GM12878 (cell line): ENCODE results near the gene SLC23A2. TPM values are rescaled to one million over a fixed set of nuclear protein-coding genes. Genes with fewer than 3 reads are reported as not detected.

ENCODE experiments used
- ATF7 ChIP-seq: fragments of 450-650 bp; IDR thresholded peaks from 2 replicates; pipeline ENCODE4 v1.6.1; 2016; ENCODE audit warnings: low read depth, mild to moderate bottlenecking
- BCLAF1 ChIP-seq: fragments of 450-650 bp; IDR thresholded peaks from 2 replicates; pipeline ENCODE4 v1.6.1; 2017; ENCODE audit warnings: antibody characterized with exemption, mild to moderate bottlenecking, moderate library complexity
- BHLHE40 ChIP-seq, 2 experiments: fragments of 450-650 bp in 1 of 2; IDR thresholded peaks; 2 replicates each; pipeline ENCODE4 v1.6.1; 2011 to 2017; ENCODE audit warnings: low read depth in 2 of 2, borderline replicate concordance in 1 of 2, improper control_type of control experiment in 1 of 2, low read length in 1 of 2, mild to moderate bottlenecking in 1 of 2
- CREB1 ChIP-seq: IDR thresholded peaks from 2 replicates; pipeline ENCODE4 v1.6.1; 2012; ENCODE audit warnings: low read depth, mild to moderate bottlenecking, inconsistent platforms
- CTCF ChIP-seq, 3 experiments: IDR thresholded peaks in 2 of 3; conservative IDR thresholded peaks in 1 of 3; 2 replicates each; pipeline ENCODE4 v1.5.1; 2011; ENCODE audit warnings: low read depth in 3 of 3, low read length in 3 of 3, mild to moderate bottlenecking in 3 of 3, control low read depth in 2 of 3, moderate library complexity in 2 of 3, inconsistent platforms in 1 of 3, mixed read lengths in 1 of 3; ENCODE audit not compliant: control insufficient read depth in 2 of 3, insufficient read depth in 1 of 3; ENCODE audit errors: extremely low read depth in 1 of 3
- EED ChIP-seq: sonication (generic); IDR thresholded peaks from 2 replicates; pipeline ENCODE4 v1.6.1; 2016; ENCODE audit warnings: antibody characterized with exemption, low read depth
- ELK1 ChIP-seq: IDR thresholded peaks from 2 replicates; pipeline ENCODE4 v1.6.1; 2012; ENCODE audit warnings: low read depth, low read length, improper control_type of control experiment
- HDAC2 ChIP-seq: fragments of 200-600 bp; sonication (generic); IDR thresholded peaks from 2 replicates; pipeline ENCODE4 v1.6.1; 2017
- HDGF ChIP-seq: fragments of 450-650 bp; IDR thresholded peaks from 2 replicates; pipeline ENCODE4 v1.6.1; 2016; ENCODE audit warnings: antibody characterized with exemption
- HSF1 ChIP-seq: fragments of 150-350 bp; IDR thresholded peaks from 2 replicates; pipeline ENCODE4 v1.6.1; 2014; ENCODE audit warnings: mild to moderate bottlenecking, low read depth, low read length
- MLLT1 ChIP-seq: fragments of 450-650 bp; IDR thresholded peaks from 2 replicates; pipeline ENCODE4 v1.6.1; 2016; ENCODE audit warnings: mild to moderate bottlenecking
- NFXL1 ChIP-seq: fragments of 450-650 bp; IDR thresholded peaks from 2 replicates; pipeline ENCODE4 v1.6.1; 2017; ENCODE audit warnings: antibody characterized with exemption, mild to moderate bottlenecking, borderline replicate concordance
- POLR2AphosphoS2 ChIP-seq: IDR thresholded peaks from 2 replicates; pipeline ENCODE4 v1.6.1; 2011; ENCODE audit warnings: low read depth, mild to moderate bottlenecking, low read length, improper control_type of control experiment, moderate library complexity
- SMAD1 ChIP-seq: fragments of 450-650 bp; IDR thresholded peaks from 2 replicates; pipeline ENCODE4 v1.6.1; 2018; ENCODE audit warnings: mild to moderate bottlenecking, low read depth; ENCODE audit not compliant: partially characterized antibody
- SREBF2 ChIP-seq: IDR thresholded peaks from 2 replicates; pipeline ENCODE4 v1.6.1; 2012; ENCODE audit warnings: mild to moderate bottlenecking, low read length
- STAT3 ChIP-seq: IDR thresholded peaks from 2 replicates; pipeline ENCODE4 v1.6.1; 2011; ENCODE audit warnings: low read depth, low read length, improper control_type of control experiment
- ZNF687 ChIP-seq: fragments of 450-650 bp; IDR thresholded peaks from 2 replicates; pipeline ENCODE4 v1.6.1; 2017; ENCODE audit warnings: mild to moderate bottlenecking, moderate library complexity
- polyA plus RNA-seq, 11 experiments: library from polyadenylated mRNA; depleted of rRNA in 4 of 11; unstranded in 6 of 11; stranded (reverse) in 5 of 11; fragments of >200 nt; fragmentation: Nextera tagmentation in 4 of 11; fragmentation: Illumina TruSeq in 1 of 11; extraction: Ambion mirVana in 4 of 11; extraction: Trizol in 1 of 11; gene quantifications; 1 replicate in 1 of 11; 2 replicates in 10 of 11; pipeline versions ENCODE4 v1.2.1 to v1.2.3, GENCODE V29; 2011 to 2016; ENCODE audit warnings: inconsistent platforms in 2 of 11, missing spikeins in 2 of 11, low read depth in 1 of 11
- total RNA-seq, 4 experiments: library from RNA; depleted of rRNA in 3 of 4; stranded (reverse); fragments of >200 nt in 3 of 4; fragmentation: Illumina TruSeq in 1 of 4; extraction: Trizol in 1 of 4; gene quantifications; 2 replicates each; pipeline versions ENCODE4 v1.2.1 to v1.2.3, GENCODE V29; 2013 to 2021

SLC23A2 gene
- total and polyA plus RNA-seq, 10 of the 15 experiments (the other 5 are each of a cell fraction or from before 2014, with no cell fraction given), result 4.4 to 56.1 (median 35.5) TPM

- TF ChIP-seq ATF7 (peak; percentile 31; the same call in 1 of the 2 replicates), POLR2AphosphoS2 (no peak), ZNF687 (no peak), STAT3 (no peak), HDGF (no peak), BHLHE40 (IDR thresholded peaks at IDR 0.05; ENCODE audit: borderline replicate concordance in 1 of 2, low read depth in 2 of 2, low read length in 1 of 2) (peak; percentile 60 to 85; a peak in 3 of 4 replicates), ELK1 (no peak), MLLT1 (no peak), CTCF (IDR thresholded peaks at IDR 0.05 in 2 of 3, conservative IDR thresholded peaks at IDR 0.05 in 1 of 3; ENCODE audit: control insufficient read depth in 2 of 3, extremely low read depth in 1 of 3, insufficient read depth in 1 of 3, low read depth in 3 of 3, low read length in 3 of 3) (peak in 1 of 3 experiments; percentile 20; a peak in 1 of 6 replicates), SREBF2 (no peak), HDAC2 (no peak), BCLAF1 (no peak), CREB1 (no peak), NFXL1 (no peak), HSF1 (no peak), EED (no peak), SMAD1 (no peak)
Observed at GRCh38 chr20:4875578-4876067, 125.7 kb downstream of the SLC23A2 start (continued).
